ENCODE data around the gene VDAC1.

GRCh38 chr5:133931546-133931945 is 73.2 kb downstream of the VDAC1 start:
- TF ChIP-seq EZH2 (IDR thresholded peaks at IDR 0.05) (no peak), CTCF (IDR thresholded peaks at IDR 0.05) (no peak)
